Measurements from ENCODE around the gene CCDC73. TPM values are rescaled to one million over a fixed set of nuclear protein-coding genes. Genes with fewer than 3 reads are reported as not detected.
"Not testable (repeated sequence)": the region's sequence is repeated elsewhere in the genome, so short reads cannot be mapped to it uniquely, and the experiment has no call there.

CCDC73 gene
- total RNA-seq, 6 experiments from 2014 or later, result 0.18 to 0.44 (median 0.26) TPM

DNA sequence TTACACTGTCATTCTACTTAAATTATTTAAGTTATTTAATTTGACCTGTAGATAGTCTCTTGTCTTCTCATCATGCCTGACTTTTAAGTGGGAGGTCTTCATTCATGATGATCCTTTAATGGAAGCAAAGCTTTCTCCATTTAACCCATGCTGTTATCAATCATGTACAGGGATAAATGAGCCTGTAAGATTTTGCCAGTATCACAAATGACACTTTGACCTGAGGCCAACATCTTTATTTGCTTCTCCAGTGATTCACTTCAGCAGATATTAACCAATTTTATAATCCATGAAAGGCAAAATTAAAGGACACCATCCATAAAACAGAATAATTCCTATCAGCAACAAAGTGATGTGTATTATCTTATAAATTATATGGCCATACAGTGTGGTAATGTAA, 7.7 kb downstream of the CCDC73 start:
- intact Hi-C loops (cut with DNase I), result no loop called here
- ATAC-seq (no peak), DNase-seq (no peak)
- Histone ChIP-seq H3K36me3 (no peaks in the 10 kb centered on the region), H3K27me3 (no peaks in the 10 kb centered on the region), H3K4me3 (no peak overlapping the region), H3K4me1 (no peaks in the 10 kb centered on the region), H3K27ac (no peak overlapping the region), H3K9me3 (no peaks in the 10 kb centered on the region)
- TF ChIP-seq POLR2A (IDR thresholded peaks at IDR 0.05), result no peak
- TF ChIP-seq, protein P1, sequence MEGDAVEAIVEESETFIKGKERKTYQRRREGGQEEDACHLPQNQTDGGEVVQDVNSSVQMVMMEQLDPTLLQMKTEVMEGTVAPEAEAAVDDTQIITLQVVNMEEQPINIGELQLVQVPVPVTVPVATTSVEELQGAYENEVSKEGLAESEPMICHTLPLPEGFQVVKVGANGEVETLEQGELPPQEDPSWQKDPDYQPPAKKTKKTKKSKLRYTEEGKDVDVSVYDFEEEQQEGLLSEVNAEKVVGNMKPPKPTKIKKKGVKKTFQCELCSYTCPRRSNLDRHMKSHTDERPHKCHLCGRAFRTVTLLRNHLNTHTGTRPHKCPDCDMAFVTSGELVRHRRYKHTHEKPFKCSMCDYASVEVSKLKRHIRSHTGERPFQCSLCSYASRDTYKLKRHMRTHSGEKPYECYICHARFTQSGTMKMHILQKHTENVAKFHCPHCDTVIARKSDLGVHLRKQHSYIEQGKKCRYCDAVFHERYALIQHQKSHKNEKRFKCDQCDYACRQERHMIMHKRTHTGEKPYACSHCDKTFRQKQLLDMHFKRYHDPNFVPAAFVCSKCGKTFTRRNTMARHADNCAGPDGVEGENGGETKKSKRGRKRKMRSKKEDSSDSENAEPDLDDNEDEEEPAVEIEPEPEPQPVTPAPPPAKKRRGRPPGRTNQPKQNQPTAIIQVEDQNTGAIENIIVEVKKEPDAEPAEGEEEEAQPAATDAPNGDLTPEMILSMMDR (IDR thresholded peaks at IDR 0.05), result no peak

DNA sequence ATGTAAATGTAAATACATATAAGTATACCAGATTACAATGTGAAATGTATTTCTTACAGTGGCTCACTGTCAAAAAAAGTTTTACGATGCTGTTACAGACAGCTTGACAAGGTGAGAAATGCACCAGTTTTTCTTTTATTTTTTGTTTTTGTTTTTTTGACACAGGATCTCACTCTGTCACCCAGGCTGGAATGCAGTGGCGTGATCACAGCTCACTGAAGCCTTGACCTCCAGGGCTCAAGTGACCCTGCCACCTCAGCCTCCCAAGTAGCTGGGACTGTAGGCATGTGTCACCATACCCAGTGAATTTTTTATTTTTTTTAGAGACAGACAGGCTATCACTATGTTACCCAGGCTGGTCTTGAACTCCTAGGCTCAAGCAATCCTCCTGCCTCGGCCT, 9.2 kb downstream of the CCDC73 start:
- no peaks in the 10 kb centered on the region for H3K27me3 ChIP-seq
- no peak for TF ChIP-seq POLR2A (IDR thresholded peaks at IDR 0.05)
- TF ChIP-seq, protein P1 (IDR thresholded peaks at IDR 0.05), result no peak
- no peaks in the 10 kb centered on the region for H3K4me1 ChIP-seq
- ATAC-seq (no peak), DNase-seq (no peak)
- H3K9me3 ChIP-seq, result no peaks in the 10 kb centered on the region
- no peak overlapping the region for H3K27ac ChIP-seq
- intact Hi-C loops (cut with DNase I), result no loop called here
- 93% methylated on average over 3 of the region's 3 CpGs for WGBS (ENCODE audit: insufficient coverage, low coverage, low lambda C conversion rate, missing lambda C conversion rate)
- no peaks in the 10 kb centered on the region for H3K36me3 ChIP-seq
- no peak overlapping the region for H3K4me3 ChIP-seq

DNA sequence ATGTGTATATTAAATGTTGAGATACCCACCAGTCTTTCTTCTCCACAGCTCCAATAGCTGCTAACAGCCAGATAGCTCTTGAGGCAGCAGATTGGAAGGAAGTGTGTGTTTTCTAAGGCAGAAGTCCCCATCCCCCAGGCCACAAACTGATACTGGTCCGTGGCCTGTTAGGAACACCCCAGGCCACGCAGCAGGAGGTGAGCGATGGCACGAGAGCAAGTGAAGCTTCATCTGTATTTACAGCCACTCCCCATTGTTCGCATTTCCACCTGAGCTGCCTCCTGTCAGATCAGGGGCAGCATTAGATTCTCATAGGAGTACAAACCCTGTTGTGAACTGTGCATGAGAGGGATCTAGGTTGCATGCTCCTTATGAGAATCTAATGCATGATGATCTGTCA, 12.7 kb downstream of the CCDC73 start:
- DNase-seq, result no peak
- Histone ChIP-seq H3K36me3 (no peaks in the 10 kb centered on the region), H3K4me3 (no peak overlapping the region), H3K4me1 (no peaks in the 10 kb centered on the region), H3K27me3 (no peaks in the 10 kb centered on the region), H3K9me3 (no peaks in the 10 kb centered on the region), H3K27ac (no peak overlapping the region)
- WGBS (ENCODE audit: insufficient coverage, low coverage, low lambda C conversion rate, missing lambda C conversion rate), result 98% methylated on average over 5 of the region's 5 CpGs
- TF ChIP-seq POLR2A (IDR thresholded peaks at IDR 0.05), result no peak
- TF ChIP-seq, protein P1 (IDR thresholded peaks at IDR 0.05), result no peak
- intact Hi-C loops (cut with DNase I), result no loop called here
- no peak for ATAC-seq

DNA sequence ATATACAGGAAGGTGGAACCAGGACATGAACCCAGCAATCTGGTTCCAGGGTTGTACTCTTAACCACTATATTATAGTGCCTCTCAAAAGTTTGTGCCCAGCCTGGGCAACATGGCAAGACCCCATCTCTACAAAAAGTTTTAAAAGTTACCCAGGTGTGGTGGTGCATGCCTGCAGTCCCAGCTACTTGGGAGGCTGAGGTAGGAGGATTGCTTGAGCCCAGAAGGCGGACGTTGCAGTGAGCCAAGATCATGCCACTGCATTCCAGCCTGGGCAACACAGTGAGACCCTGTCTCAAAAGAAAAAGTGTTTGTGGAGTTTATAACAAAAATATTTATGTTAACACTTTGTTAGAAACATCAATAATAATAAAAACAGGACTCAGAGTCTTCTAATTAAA, 13.6 kb downstream of the CCDC73 start:
- DNase-seq; H3K27ac ChIP-seq; H3K36me3 ChIP-seq; H3K27me3 ChIP-seq; H3K4me1 ChIP-seq; intact Hi-C loops (cut with DNase I); H3K4me3 ChIP-seq; ATAC-seq; H3K9me3 ChIP-seq: not testable (repeated sequence)
- WGBS (ENCODE audit: insufficient coverage, low coverage, low lambda C conversion rate, missing lambda C conversion rate), result 100% methylated on average over 2 of the region's 2 CpGs

DNA sequence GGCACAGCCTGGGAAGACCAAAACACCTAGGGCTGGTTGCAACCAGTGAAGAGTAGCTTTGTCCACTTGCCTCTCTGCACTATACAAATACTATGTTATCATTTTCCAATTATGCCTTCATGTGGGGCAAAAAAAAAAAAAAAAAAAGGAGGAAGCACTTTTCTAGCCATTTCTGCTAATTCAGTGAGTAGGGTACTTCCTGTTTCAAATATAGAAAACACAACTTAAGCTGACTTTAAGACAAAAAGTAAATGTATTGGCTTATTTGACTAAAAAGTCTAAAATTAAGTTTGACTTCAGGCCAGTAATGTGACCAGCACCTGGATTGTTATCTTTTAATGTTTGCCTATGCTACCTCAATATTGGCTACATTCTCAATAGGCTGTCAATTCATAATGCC, 15.3 kb downstream of the CCDC73 start:
- no peaks in the 10 kb centered on the region for H3K27me3 ChIP-seq
- intact Hi-C loops (cut with DNase I), result no loop called here
- H3K36me3 ChIP-seq, result no peaks in the 10 kb centered on the region
- TF ChIP-seq, protein P1 (IDR thresholded peaks at IDR 0.05), result no peak
- TF ChIP-seq POLR2A (IDR thresholded peaks at IDR 0.05), result no peak
- ATAC-seq (no peak), DNase-seq (no peak)
- H3K27ac ChIP-seq, result no peak overlapping the region
- H3K4me3 ChIP-seq, result no peak overlapping the region
- H3K9me3 ChIP-seq, result no peaks in the 10 kb centered on the region
- peaks cover 0 to 11% (median 0%) of the 10 kb centered on the region in 4 donors for H3K4me1 ChIP-seq

All from right lobe of liver (tissue), 6 donors.